ENCODE data around the gene GLRX.
"Not testable (repeated sequence)": the region's sequence is repeated elsewhere in the genome, so short reads cannot be mapped to it uniquely, and the experiment has no call there.

GLRX gene

GRCh38 chr5:95851141-95851540 lies 28.6 kb upstream of the GLRX start:
- not testable (repeated sequence) for DNase-seq

GRCh38 chr5:95850391-95850894 lies 27.9 kb upstream of the GLRX start:
- DNase-seq: no peak

- DNase-seq: no peak
These were observed 26.2 kb upstream of the GLRX start for GRCh38 chr5:95848701-95849100.

GRCh38 chr5:95847261-95847592 lies 24.7 kb upstream of the GLRX start:
- DNase-seq: no peak

GRCh38 chr5:95846554-95847260 lies 24.2 kb upstream of the GLRX start:
- DNase-seq: peak; percentile 19

- DNase-seq: no peak
These were observed 22.9 kb upstream of the GLRX start for GRCh38 chr5:95845391-95845790.

- DNase-seq: no peak
These were observed 21.3 kb upstream of the GLRX start for GRCh38 chr5:95843733-95844223.

GRCh38 chr5:95842854-95843544 lies 20.5 kb upstream of the GLRX start:
- DNase-seq: no peak

GRCh38 chr5:95841914-95842812 lies 19.6 kb upstream of the GLRX start:
- DNase-seq: no peak

- no peak for DNase-seq
These were observed 18.6 kb upstream of the GLRX start for GRCh38 chr5:95840956-95841705.

GRCh38 chr5:95839658-95840057 lies 17.1 kb upstream of the GLRX start:
- DNase-seq: no peak

- no peak for DNase-seq
These were observed 16.0 kb upstream of the GLRX start for GRCh38 chr5:95838556-95838955.

GRCh38 chr5:95838001-95838520 lies 15.5 kb upstream of the GLRX start:
- DNase-seq: no peak

- no peak for DNase-seq
These were observed 15.0 kb upstream of the GLRX start for GRCh38 chr5:95837492-95837891.

GRCh38 chr5:95836971-95837370 lies 14.4 kb upstream of the GLRX start:
- not testable (repeated sequence) for DNase-seq

GRCh38 chr5:95836544-95836943 lies 14.0 kb upstream of the GLRX start:
- no peak for DNase-seq

- DNase-seq: no peak
These were observed 13.3 kb upstream of the GLRX start for GRCh38 chr5:95835682-95836385.

- DNase-seq: no peak
These were observed 10.1 kb upstream of the GLRX start for GRCh38 chr5:95832664-95833063.

- no peak for DNase-seq
These were observed 7.7 kb upstream of the GLRX start for GRCh38 chr5:95830226-95830625.

GRCh38 chr5:95827892-95828246 lies 5.3 kb upstream of the GLRX start:
- no peak for DNase-seq

- DNase-seq: no peak
These were observed 4.7 kb upstream of the GLRX start for GRCh38 chr5:95826949-95827891.

All from NCI-H2227 treated with DMSO at 0.1 percent for 48 hours (cell line).